NCI-H2196 treated with DMSO at 0.1 percent for 48 hours (cell line): ENCODE measurements around the gene RNF175.

Experiments
- DNase-seq: peaks from one replicate; lab custom pipeline; 2025; ENCODE audit not compliant: unreplicated experiment; lab: John Stamatoyannopoulos, UW

Gene RNF175

GRCh38 chr4:153759407-153760316, at the start of gene RNF175:
Gene RNF175 (minus strand): TSS chr4:153760024. CDS start chr4:153759862, 162 bp downstream.
- no peak for DNase-seq

- DNase-seq: no peak
These were observed 49.5 kb upstream of the RNF175 start for GRCh38 chr4:153809307-153809706.

DNA sequence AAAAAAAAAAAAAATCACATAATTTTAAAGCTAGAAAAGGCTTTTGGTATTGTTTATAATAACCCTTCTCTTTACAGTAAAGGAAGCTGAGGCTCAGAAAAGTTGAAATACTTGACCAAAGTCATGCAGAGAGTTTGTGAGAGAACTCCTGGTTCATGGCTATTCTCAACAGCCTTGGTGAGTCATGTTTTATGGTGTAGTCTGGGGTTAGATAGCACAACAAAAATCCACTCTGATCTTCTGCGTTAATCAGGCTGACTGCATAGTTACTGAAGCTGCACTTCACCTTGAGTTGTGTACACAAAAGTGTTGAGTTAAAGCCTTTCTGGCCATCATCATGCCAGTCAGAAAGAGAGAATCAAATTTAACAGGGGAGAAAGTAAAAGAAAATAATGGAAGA, 48.4 kb upstream of the RNF175 start:
- no peak for DNase-seq

- DNase-seq: no peak
These were observed 46.2 kb upstream of the RNF175 start for GRCh38 chr4:153806073-153806472.

- no peak for DNase-seq
These were observed 44.9 kb upstream of the RNF175 start for GRCh38 chr4:153804722-153805121.

DNA sequence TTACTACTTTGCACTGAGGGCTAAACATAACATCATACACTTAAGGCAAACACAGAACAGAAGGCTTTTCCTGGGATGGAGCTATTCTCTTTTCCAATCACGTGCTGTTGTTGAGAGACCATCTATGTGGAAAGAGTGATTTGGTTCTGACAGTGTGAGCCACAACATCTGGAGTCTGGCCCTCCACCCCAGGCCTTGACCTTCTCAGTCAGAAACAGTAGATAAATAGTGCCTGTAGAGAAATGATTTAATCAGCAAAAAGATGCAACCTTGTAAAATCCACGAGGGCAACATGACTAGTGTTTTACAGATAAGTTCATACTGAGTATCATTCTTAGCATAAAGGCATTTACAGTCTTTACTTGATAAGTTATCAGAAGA, 39.9 kb upstream of the RNF175 start:
- no peak for DNase-seq

- no peak for DNase-seq
These were observed 39.3 kb upstream of the RNF175 start for GRCh38 chr4:153798901-153799693.

GRCh38 chr4:153798420-153798819, 38.6 kb upstream of the RNF175 start:
- DNase-seq: no peak

DNA sequence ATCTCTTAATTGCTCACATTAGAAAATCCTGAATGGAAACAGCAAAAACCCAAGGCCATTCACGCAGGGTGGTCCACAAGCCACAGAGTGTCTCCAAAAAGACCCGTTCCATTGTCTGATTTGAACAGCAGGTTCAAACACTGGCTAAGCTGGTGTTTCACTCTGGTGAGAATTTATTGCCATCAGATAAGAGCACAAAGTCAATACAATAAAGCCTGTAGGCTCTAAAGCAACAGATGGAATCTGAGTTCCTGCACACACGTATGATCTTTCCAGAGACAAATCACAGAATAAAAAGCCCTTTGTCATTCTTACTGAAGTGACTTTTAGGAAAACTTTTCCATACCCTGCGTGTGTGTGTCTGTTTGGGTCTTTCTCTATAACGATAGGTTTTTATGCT, 34.2 kb upstream of the RNF175 start:
- DNase-seq: no peak

GRCh38 chr4:153792618-153793247, 32.9 kb upstream of the RNF175 start:
- no peak for DNase-seq

DNA sequence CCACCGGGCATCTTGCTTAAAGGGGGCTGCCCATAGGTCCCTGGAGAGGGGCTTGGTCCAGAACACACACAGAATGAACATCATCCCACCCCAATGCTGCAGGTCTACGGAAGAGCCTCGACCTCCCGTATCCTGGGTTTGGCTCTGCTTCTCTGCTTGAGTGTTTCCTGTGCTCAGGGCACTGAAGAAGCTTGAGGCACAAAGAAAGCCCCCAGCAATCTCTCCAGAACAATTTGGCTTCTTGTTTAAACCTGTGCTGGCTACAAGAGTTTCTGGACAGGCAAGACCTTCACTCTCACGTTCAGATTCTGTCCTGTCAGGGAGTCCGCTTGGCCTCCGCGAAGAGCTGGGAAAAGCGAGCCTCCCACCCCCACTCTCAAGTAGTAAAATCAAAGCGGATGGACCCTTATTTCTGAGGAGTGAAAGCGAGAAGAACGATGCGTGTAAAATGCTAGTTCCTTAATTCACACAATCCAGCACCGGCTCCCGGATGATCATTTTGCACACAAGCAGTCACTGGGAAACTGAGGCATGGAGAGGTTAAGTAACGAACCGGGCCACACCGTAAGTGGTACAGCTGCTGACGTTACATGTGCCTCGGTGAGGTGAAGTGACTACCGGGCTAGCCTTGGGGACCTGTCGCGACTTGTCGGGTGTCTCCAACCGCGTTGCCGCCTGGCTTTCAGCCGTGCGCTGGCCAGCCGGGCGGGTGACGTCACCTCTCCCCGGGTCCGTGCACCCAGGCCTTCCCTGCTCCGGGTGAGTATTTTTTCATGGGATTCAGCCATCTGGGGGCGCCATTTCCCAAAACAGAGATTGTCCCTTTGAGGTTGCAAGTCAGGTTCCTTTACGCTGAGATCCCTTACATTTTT, 32.2 kb upstream of the RNF175 start:
- no peak for DNase-seq

- DNase-seq: no peak
These were observed 31.2 kb upstream of the RNF175 start for GRCh38 chr4:153790962-153791551.

GRCh38 chr4:153790500-153790865, 30.7 kb upstream of the RNF175 start:
- DNase-seq: no peak

- no peak for DNase-seq
These were observed 30.1 kb upstream of the RNF175 start for GRCh38 chr4:153789741-153790499.

- no peak for DNase-seq
These were observed 28.8 kb upstream of the RNF175 start, which contains the start of gene SFRP2 for GRCh38 chr4:153788413-153789276. Gene SFRP2 (minus strand): TSS chr4:153789083. CDS start chr4:153788835, 248 bp downstream.

GRCh38 chr4:153788051-153788412, 28.2 kb upstream of the RNF175 start:
- DNase-seq: no peak

DNA sequence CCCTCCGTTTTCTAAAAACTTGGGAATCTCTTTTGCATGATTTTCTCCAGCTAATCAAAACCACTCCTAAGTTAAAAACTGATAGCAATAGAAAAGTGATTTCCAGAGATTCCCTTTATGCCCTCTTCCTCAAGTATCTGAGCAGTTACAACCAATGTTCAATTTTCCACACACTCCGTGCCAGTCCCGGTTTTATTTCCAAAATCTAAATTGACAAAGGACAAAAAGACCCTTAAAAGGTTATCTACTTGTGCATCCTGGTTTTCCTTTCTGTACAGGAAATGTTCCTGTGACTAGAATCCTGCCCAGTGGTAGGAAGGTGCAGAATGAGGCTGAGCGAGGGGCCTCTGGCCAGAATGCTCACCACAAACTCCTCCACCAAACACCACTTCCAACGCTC, 27.8 kb upstream of the RNF175 start:
- no peak for DNase-seq

- DNase-seq: no peak
These were observed 27.3 kb upstream of the RNF175 start for GRCh38 chr4:153787061-153787560.
